ENCODE results near the gene TSPAN6.

Gene TSPAN6

DNA sequence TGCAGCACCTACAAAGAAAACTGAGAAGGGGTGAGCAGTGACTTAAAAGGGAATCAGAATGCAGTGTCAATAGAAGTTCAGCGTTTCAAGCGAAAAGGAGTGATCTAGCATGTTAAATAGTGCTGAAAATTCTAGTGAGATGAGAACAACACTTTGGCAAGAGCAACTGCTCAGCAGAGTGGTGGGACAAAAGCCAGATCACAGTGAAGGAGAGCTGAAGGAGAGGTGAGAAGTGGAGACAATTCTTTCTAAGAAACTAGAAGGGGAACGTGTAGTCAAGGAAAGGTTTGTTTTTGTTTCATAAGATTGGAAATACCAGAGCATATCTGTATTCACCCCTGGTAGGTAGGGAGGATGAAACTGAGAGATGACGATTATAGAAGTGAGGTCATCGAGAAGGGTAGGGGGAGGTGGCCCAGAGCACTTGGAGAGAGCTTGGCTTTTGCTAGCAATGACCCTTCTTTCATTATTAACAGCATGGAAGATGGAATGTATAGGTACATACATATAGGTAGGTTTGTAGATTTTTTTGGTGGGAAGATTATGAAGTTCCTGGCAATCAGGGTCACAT lies 41.1 kb upstream of the TSPAN6 start:
- DNase-seq (ENCODE audit: low spot score): no peak
- ChIA-PET POLR2A (ENCODE audit: low non-redundant PET) (no interaction called here), CTCF (no interaction called here)
- TF ChIP-seq, protein P1, sequence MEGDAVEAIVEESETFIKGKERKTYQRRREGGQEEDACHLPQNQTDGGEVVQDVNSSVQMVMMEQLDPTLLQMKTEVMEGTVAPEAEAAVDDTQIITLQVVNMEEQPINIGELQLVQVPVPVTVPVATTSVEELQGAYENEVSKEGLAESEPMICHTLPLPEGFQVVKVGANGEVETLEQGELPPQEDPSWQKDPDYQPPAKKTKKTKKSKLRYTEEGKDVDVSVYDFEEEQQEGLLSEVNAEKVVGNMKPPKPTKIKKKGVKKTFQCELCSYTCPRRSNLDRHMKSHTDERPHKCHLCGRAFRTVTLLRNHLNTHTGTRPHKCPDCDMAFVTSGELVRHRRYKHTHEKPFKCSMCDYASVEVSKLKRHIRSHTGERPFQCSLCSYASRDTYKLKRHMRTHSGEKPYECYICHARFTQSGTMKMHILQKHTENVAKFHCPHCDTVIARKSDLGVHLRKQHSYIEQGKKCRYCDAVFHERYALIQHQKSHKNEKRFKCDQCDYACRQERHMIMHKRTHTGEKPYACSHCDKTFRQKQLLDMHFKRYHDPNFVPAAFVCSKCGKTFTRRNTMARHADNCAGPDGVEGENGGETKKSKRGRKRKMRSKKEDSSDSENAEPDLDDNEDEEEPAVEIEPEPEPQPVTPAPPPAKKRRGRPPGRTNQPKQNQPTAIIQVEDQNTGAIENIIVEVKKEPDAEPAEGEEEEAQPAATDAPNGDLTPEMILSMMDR (conservative IDR thresholded peaks at IDR 0.05; ENCODE audit: low read depth): no peak
- H3K27ac ChIP-seq: no peak overlapping the region

DNA sequence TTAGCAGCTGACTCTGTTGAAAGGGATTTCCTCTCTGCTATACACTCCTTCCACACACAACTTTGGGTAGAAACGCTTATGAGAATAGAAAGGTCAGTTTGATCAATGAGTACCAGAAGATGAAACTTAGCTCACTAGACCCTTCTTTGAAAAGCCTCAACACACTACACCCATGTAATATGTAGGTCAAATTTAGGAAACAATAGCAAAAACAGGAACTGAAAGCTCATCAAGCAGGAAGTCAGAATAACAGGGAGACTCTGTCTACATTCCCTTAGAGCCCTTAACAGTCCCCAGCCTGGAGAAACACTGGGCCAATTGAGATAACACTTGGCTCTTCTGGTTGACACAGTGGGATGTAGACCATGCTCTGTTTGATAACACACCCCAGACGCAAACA lies 38.1 kb upstream of the TSPAN6 start:
- no peak for DNase-seq (ENCODE audit: low spot score)
- TF ChIP-seq, protein P1 (conservative IDR thresholded peaks at IDR 0.05; ENCODE audit: low read depth): no peak
- H3K27ac ChIP-seq: no peak overlapping the region
- ChIA-PET POLR2A (ENCODE audit: low non-redundant PET) (no interaction called here), CTCF (interaction anchor here (0.6 to 1.6 kb wide), 4 partner anchors 9 to 94 kb away, joined by 3 to 5 read pairs (median 4); no protein-coding TSS in a partner anchor)

DNA sequence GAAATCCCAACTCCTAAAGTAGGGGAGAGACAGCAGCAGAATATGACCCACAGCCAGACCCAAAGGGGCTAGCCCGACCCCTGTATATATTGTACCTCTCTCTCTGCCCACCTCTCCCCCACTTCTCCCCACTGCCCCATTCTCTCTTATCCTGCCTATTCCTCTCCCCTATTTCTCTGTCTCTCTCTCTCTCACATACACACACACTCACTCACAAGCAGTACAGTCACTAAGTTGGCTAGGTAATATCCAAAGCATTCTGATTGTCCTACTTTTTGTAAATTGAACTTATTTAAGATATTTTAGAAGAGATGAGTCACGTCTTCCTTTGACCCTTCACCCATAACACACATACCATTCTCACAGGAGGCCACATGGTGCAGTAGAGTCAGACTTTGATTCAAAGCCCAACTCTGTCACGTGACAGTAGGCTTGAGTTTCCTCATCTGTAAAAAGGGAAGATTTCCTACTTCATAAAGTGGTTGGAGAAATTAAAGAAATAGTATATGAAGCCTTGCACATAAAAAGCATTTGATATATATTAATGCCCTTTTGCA lies 36.9 kb upstream of the TSPAN6 start:
- TF ChIP-seq, protein P1 (conservative IDR thresholded peaks at IDR 0.05; ENCODE audit: low read depth): no peak
- CTCF ChIA-PET: interaction anchor here (1.1 kb wide), 1 partner anchor 12 kb away, joined by 5 read pairs; no protein-coding TSS in a partner anchor
- no peak overlapping the region for H3K27ac ChIP-seq
- DNase-seq (ENCODE audit: low spot score): no peak
- POLR2A ChIA-PET (ENCODE audit: low non-redundant PET): no interaction called here

DNA sequence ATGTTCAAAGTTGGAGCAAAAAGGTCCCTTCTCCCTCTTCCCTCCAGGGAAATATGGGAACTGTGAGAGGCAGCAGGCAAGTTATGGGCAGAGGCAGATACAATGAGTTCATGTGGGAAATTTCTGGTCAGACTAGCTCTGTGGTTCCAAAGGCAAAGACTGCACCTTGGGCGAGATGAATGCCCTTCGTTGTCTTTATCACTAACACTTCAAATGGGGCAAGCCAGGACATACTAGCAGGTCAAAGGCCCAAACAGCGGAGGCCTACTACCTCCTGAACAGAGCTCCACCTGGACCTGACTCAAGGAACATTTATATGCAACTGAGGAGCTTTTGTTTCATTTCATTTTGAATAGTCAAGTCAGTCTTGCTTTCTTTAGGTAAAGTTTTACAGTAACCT lies 36.4 kb upstream of the TSPAN6 start:
- DNase-seq (ENCODE audit: low spot score): no peak
- ChIA-PET CTCF (interaction anchor here (0.6 to 2.7 kb wide), 2 partner anchors 37 to 96 kb away, joined by 3 to 24 read pairs; no protein-coding TSS in a partner anchor), POLR2A (ENCODE audit: low non-redundant PET) (no interaction called here)
- no peak overlapping the region for H3K27ac ChIP-seq
- TF ChIP-seq, protein P1 (conservative IDR thresholded peaks at IDR 0.05; ENCODE audit: low read depth): no peak

DNA sequence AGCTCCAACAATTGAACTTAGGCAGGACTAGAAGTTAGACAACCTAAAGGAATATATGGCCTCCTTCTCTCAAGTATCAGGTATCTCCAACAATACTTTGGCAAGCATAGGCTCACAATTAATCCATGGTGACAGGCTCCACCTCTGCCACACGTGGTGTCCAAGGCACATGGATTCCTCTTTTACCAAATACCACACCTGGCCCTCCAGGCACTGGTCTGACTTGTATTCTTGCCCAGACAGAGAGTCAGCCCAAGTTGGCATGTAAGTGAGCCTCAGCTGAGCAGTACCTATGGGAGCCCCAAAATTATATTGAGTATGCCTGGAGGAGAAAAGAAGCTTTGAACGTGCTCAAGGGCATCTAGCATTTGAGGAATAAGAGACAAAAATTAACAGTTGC lies 27.0 kb upstream of the TSPAN6 start:
- DNase-seq (ENCODE audit: low spot score): no peak
- ChIA-PET POLR2A (ENCODE audit: low non-redundant PET) (no interaction called here), CTCF (interaction anchor here (0.6 kb wide), 1 partner anchor 11 kb away, joined by 3 read pairs; no protein-coding TSS in a partner anchor)
- no peak overlapping the region for H3K27ac ChIP-seq
- TF ChIP-seq, protein P1 (conservative IDR thresholded peaks at IDR 0.05; ENCODE audit: low read depth): no peak

DNA sequence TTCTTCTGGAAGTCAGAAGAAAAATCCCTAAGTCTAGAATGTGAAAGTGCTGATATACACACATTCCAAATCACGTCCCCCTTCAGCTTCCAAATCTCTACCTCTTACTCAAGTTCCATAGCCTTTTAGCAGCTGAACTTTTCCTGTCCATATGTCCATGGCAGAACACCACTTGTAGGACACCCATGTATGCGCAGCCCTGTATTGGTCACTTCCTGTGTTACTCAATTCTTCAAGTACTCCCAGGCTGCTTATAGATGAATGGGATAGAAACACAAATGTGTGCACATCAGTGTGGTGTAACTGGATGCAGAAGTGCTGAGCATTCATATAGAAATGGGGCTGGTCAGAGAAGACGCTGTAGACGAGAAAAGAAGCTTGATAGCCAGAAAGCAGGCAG lies 26.2 kb upstream of the TSPAN6 start:
- TF ChIP-seq, protein P1 (conservative IDR thresholded peaks at IDR 0.05; ENCODE audit: low read depth): no peak
- CTCF ChIA-PET: interaction anchor here (0.6 to 0.7 kb wide), 2 partner anchors 26 to 158 kb away, joined by 3 read pairs; partner anchors contain the start of genes CSTF2 and TSPAN6
- POLR2A ChIA-PET (ENCODE audit: low non-redundant PET): interaction anchor here (0.6 kb wide), 1 partner anchor 66 kb away, joined by 4 read pairs; no protein-coding TSS in a partner anchor
- H3K27ac ChIP-seq: no peak overlapping the region
- DNase-seq (ENCODE audit: low spot score): no peak

Measured in RWPE1 (cell line).